Thymus (tissue), 11 donors: ENCODE measurements around the gene RENBP. TPM values are rescaled to one million over a fixed set of nuclear protein-coding genes. Genes with fewer than 3 reads are reported as not detected.

Source experiments
- DNase-seq, 9 donors: peaks; one replicate each; pipeline ENCODE4 v3.0.0-alpha.2; 2013; ENCODE audit warnings: low spot score in 9 of 9, low read depth in 6 of 9, missing footprints in 1 of 9
- H3K27ac ChIP-seq, 2 donors: one replicate each; pipeline ENCODE4 v1.5.1; 2013; ENCODE audit warnings: control low read depth in 1 of 2, low read depth in 1 of 2, low read length in 1 of 2, mild to moderate bottlenecking in 1 of 2, moderate library complexity in 1 of 2
- H3K27me3 ChIP-seq, 2 donors: one replicate each; pipeline ENCODE4 v1.5.1; 2013; ENCODE audit warnings: low read length in 1 of 2; ENCODE audit not compliant: control insufficient read depth in 2 of 2, insufficient read depth in 1 of 2
- H3K36me3 ChIP-seq, 2 donors: one replicate each; pipeline ENCODE4 v1.5.1; 2013; ENCODE audit warnings: low read length in 1 of 2, mild to moderate bottlenecking in 1 of 2, moderate library complexity in 1 of 2; ENCODE audit not compliant: control insufficient read depth in 2 of 2, insufficient read depth in 2 of 2
- H3K4me1 ChIP-seq, 2 donors: one replicate each; pipeline ENCODE4 v1.5.1; 2013; ENCODE audit warnings: low read length in 2 of 2; ENCODE audit not compliant: control insufficient read depth in 2 of 2, insufficient read depth in 2 of 2
- H3K4me3 ChIP-seq, 2 donors: one replicate each; pipeline ENCODE4 v1.5.1; 2013; ENCODE audit warnings: low read length in 2 of 2, control low read depth in 1 of 2, mild to moderate bottlenecking in 1 of 2
- H3K9me3 ChIP-seq, 2 donors: one replicate each; pipeline ENCODE4 v1.5.1; 2013; ENCODE audit warnings: low read length in 1 of 2, mild to moderate bottlenecking in 1 of 2; ENCODE audit not compliant: control insufficient read depth in 2 of 2, insufficient read depth in 1 of 2
- WGBS: extraction: QIAGEN DNeasy Blood & Tissue Kit; methylation state at CpG from one replicate; pipeline ENCODE4 v1.1.7; 2013; 5-methylcytosine and 5-hydroxymethylcytosine counted together
- polyA plus RNA-seq: library from polyadenylated mRNA; stranded (reverse); fragments of 200-250 nt; gene quantifications from one replicate; pipeline ENCODE4 v1.2.3, GENCODE V29; 2013
- total RNA-seq: library from RNA; stranded (reverse); fragments of 120-200 nt; gene quantifications from one replicate; pipeline ENCODE4 v1.2.4, GENCODE V29; 2013
- donor health status: healthy.

Gene RENBP
- total and polyA plus RNA-seq, 2 donors: 9.3 to 18.3 TPM

- peaks cover 28 to 35% of the 10 kb centered on the region in 2 donors for H3K36me3 ChIP-seq
- 92% methylated on average over 24 of the region's 24 CpGs for WGBS
- H3K27ac ChIP-seq: no peak overlapping the region
- H3K4me3 ChIP-seq: no peak overlapping the region
- no peaks in the 10 kb centered on the region for H3K9me3 ChIP-seq
- peaks cover 0 to 22% of the 10 kb centered on the region in 2 donors for H3K27me3 ChIP-seq
- peaks cover 12 to 55% of the 10 kb centered on the region in 2 donors for H3K4me1 ChIP-seq
- no peak for DNase-seq
Measured at GRCh38 chrX:153945956-153946943, 1.8 kb upstream of the RENBP start.

GRCh38 chrX:153944800-153945150 is 332 bp upstream of the RENBP start:
- peaks cover 0 to 28% of the 10 kb centered on the region in 2 donors for H3K27me3 ChIP-seq
- H3K4me3 ChIP-seq: peak overlapping the region; percentile 50 to 52
- 54% methylated on average over 6 of the region's 6 CpGs for WGBS
- peaks cover 13 to 21% of the 10 kb centered on the region in 2 donors for H3K36me3 ChIP-seq
- H3K9me3 ChIP-seq: no peaks in the 10 kb centered on the region
- H3K4me1 ChIP-seq: peaks cover 12 to 57% of the 10 kb centered on the region in 2 donors
- no peak for DNase-seq
- no peak overlapping the region for H3K27ac ChIP-seq

- Histone ChIP-seq H3K27me3 (peaks cover 0 to 34% of the 10 kb centered on the region in 2 donors), H3K4me1 (peaks cover 9 to 34% of the 10 kb centered on the region in 2 donors), H3K9me3 (no peaks in the 10 kb centered on the region), H3K4me3 (no peak overlapping the region), H3K36me3 (no peaks in the 10 kb centered on the region), H3K27ac (no peak overlapping the region)
- DNase-seq: peak in 1 of 9 donors; percentile 26
- 16% methylated on average over 23 of the region's 23 CpGs for WGBS
Measured at GRCh38 chrX:153941336-153942252, 2.8 kb downstream of the RENBP start.

- Histone ChIP-seq H3K4me3 (no peak overlapping the region), H3K9me3 (no peaks in the 10 kb centered on the region), H3K27ac (no peak overlapping the region), H3K36me3 (no peaks in the 10 kb centered on the region), H3K4me1 (peaks cover 9 to 36% of the 10 kb centered on the region in 2 donors), H3K27me3 (peaks cover 0 to 41% of the 10 kb centered on the region in 2 donors)
- 89% methylated on average over 7 of the region's 7 CpGs for WGBS
- DNase-seq: no peak
Measured at GRCh38 chrX:153939573-153939972, 4.9 kb downstream of the RENBP start.

GRCh38 chrX:153938226-153938786 is 6.1 kb downstream of the RENBP start:
- no peak overlapping the region for H3K4me3 ChIP-seq
- no peaks in the 10 kb centered on the region for H3K36me3 ChIP-seq
- 91% methylated on average over 10 of the region's 10 CpGs for WGBS
- H3K27ac ChIP-seq: no peak overlapping the region
- DNase-seq: peak in 1 of 9 donors; percentile 24
- peaks cover 0 to 39% of the 10 kb centered on the region in 2 donors for H3K27me3 ChIP-seq
- no peaks in the 10 kb centered on the region for H3K9me3 ChIP-seq
- H3K4me1 ChIP-seq: peaks cover 5 to 32% of the 10 kb centered on the region in 2 donors

- 95% methylated on average over 3 of the region's 3 CpGs for WGBS
Measured at GRCh38 chrX:153937056-153937455, 7.4 kb downstream of the RENBP start.

GRCh38 chrX:153935326-153935851 is 9.1 kb downstream of the RENBP start:
- no peak for DNase-seq

More at GRCh38 chrX:153937056-153937455, 7.4 kb downstream of the RENBP start:
- Histone ChIP-seq H3K9me3 (no peaks in the 10 kb centered on the region), H3K27ac (no peak overlapping the region), H3K27me3 (peaks cover 0 to 34% of the 10 kb centered on the region in 2 donors), H3K4me1 (peaks cover 5 to 29% of the 10 kb centered on the region in 2 donors), H3K4me3 (no peak overlapping the region), H3K36me3 (peaks cover 0 to 12% of the 10 kb centered on the region in 2 donors)
- DNase-seq: no peak

GRCh38 chrX:153934762-153935325 is 9.6 kb downstream of the RENBP start, which contains the start of gene NAA10:
NAA10 (minus strand) TSS chrX:153935037; CDS start chrX:153934904, 133 bp downstream.
- DNase-seq: peak in 2 of 9 donors; percentile 40 to 61
- Histone ChIP-seq H3K36me3 (peaks cover 15 to 31% of the 10 kb centered on the region in 2 donors), H3K4me1 (peaks cover 0 to 24% of the 10 kb centered on the region in 2 donors), H3K27me3 (peaks cover 0 to 39% of the 10 kb centered on the region in 2 donors), H3K4me3 (peak within 1 kb of the TSS; percentile 52 to 67), H3K27ac (peak within 1 kb of the TSS; percentile 32 to 60), H3K9me3 (no peaks in the 10 kb centered on the region)
- WGBS: under 1% methylated on average over 78 of the region's 87 CpGs

More at GRCh38 chrX:153935326-153935851, 9.1 kb downstream of the RENBP start:
- Histone ChIP-seq H3K4me3 (peak overlapping the region; percentile 36 to 67), H3K9me3 (no peaks in the 10 kb centered on the region), H3K36me3 (peaks cover 14 to 27% of the 10 kb centered on the region in 2 donors), H3K27ac (no peak overlapping the region), H3K4me1 (peaks cover 0 to 23% of the 10 kb centered on the region in 2 donors), H3K27me3 (peaks cover 0 to 42% of the 10 kb centered on the region in 2 donors)
- WGBS: 33% methylated on average over 32 of the region's 32 CpGs
